GM18519 (cell line): Measurements from ENCODE around the gene CLP1.

ENCODE experiments used
- ATAC-seq: cut with Tn5 transposase; IDR thresholded peaks from one replicate; pipeline ENCODE4 v1.9.1; 2021; ENCODE audit warnings: mild to moderate bottlenecking, moderate library complexity; ENCODE audit not compliant: unreplicated experiment, low FRiP score

The CLP1 gene

DNA sequence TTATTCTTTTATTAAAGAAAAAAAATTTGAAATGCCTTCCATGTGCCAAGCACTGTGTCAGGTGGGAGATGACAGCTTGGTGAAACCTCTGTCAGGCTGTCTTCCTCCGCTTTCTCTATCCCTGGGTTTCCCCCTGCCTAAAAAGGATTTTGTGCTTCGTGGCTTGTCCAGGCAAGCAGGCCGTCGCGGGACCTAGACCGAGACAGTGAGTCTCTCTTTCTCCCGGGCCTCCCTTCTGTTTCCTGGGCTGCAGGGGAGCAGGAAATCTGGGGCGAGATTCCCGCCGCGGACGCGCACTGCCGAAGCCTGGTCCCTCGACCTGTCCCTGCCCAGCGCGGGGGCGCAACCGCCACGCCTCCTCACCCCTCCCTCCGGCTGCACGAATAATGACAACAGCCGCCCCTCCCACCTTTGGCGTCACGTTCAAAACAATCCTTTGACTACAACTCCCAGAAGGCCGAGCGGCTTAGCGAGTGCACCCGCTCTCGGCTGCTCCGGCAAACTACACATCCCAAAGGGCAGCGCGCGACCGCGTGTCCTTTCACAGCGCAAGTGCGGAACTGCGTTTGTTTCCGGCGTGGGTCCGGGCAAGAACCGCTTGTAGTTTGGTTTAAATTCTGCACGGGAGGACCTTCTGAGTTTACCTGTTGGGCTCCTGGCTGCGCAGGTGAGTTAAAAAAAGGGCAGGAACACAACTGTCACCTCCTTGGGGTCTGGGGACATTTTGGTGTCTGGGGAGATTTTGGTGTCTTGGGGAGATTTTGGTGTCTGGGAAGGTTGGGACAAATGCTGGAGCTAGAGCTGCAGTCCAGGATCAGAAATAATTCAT lies at the start of gene CLP1:
Gene CLP1 (plus strand): TSS at position 569 of the 829 bp plus-strand sequence. CDS start 1,715 bp downstream, outside the sequence.
- peak; percentile 99 for ATAC-seq

DNA sequence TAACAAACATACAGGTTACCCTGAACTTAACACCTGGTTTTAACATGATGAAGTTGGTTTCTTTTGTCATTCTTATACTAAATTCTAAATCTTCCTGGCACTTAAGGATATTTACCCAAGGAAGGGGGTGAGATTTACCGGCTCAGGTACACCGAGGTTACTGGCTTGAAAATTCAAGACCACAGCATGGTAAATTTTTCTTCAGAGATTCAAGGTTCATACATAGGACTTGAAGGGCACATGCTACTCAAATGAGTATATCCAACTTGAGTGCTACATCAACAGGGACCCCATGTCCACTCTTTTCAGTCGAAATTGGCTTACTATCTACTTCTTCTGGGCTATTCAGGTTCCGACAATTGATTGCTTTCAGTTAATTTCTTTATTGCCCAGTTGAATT lies 47.4 kb upstream of the CLP1 start:
- ATAC-seq: no peak

DNA sequence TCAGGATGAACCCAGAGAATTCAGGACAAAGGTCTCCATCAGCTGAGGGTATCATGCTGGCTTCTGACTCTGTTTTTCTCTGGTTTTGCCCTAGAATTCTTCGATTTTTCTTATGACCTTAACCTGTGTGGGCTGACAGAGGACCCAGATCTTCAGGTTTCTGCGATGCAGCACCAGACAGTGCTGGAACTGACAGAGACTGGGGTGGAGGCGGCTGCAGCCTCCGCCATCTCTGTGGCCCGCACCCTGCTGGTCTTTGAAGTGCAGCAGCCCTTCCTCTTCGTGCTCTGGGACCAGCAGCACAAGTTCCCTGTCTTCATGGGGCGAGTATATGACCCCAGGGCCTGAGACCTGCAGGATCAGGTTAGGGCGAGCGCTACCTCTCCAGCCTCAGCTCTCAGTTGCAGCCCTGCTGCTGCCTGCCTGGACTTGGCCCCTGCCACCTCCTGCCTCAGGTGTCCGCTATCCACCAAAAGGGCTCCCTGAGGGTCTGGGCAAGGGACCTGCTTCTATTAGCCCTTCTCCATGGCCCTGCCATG lies 43.3 kb upstream of the CLP1 start:
- no peak for ATAC-seq

DNA sequence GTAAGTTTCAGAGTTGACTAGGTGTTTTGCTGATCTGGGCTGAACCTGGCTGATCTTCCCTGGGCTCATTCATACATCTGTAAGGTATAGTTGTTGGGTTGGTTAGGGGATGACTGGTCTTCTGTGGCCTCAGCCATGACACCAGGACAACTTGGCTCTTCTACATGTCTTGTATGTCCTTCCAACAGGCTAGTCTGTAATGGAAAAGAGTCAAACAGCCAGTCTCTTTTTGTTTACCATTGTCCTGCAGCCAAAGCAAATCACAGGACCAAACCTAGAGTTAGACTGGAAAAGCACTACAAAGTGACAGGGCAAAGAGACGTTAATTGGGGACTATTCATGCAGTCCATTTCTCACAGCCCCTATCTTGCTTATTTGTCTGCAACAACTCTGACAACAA lies 42.3 kb upstream of the CLP1 start:
- no peak for ATAC-seq

DNA sequence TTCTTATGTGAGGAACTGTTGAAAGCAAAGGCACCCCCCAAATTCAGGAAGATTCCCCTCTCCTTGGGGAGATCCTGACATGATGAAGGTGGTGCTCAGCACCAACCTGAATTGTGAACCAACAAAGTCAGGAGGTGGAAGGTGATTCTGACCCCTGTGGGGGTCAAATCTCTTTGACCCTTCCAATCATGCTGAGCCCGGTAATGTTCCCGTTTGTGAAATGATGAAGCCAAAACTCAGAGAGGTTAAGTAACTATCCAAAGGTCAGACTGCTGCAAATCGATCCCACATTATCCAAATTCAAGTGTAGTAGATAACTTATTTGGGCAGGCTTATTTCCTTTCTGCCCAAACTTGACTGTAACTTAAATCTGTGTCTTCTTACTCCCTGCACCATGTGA lies 41.0 kb upstream of the CLP1 start:
- ATAC-seq: no peak

DNA sequence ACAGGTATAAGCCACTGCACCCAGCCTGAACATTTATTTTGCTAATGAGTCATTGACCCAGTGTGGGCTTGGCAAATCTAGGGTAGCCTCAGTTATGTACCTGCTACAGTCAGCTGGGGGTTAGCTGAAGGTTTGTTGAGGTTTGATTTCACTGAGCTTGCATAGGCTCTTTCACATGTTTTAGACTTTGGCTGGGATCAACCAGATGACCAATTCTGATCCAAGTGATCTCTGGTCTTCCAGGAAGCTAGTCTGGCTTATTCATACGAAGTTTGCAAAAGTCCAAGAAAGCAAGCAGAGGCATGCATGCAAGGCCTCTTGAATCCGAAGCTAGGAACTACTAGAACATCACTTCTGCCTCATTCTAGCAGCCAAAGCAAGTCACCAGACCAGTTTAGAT lies 39.1 kb upstream of the CLP1 start:
- ATAC-seq: no peak

DNA sequence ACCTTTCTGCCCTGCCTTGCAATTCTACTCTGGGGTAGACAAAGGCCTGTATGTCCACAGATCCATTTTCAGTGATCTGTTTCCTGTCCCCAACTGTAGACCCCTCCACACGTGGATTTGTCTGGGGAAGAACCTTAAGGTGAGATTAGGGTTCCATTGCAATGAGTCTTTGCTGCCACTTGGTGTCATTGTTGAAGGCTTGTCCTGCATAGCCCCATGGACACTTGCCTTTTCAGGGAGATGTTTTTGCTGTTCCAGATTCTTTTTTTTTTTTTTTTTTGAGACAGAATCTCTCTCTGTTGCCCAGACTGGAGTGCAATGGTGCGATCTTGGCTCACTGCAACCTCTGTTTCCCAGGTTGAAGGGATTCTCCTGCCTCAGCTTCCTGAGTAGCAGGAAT lies 38.2 kb upstream of the CLP1 start:
- ATAC-seq: no peak

DNA sequence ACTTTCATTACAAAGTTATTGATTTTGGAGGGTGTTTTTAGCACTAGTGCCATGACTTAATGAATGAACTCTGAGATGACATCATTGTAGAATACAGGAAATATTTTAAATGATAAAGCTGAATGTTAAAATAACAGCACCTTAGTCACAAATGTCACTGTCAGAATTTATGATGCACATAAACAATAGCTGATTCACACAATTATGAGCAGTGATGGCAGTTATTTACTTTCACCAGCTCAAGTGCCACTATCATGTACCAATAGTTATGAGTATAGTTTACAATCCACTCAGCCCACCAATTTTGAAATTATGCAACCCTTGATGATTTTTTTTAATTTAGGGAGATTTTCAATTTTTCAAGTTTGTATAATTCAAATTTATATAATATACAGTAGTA lies 37.1 kb upstream of the CLP1 start:
- ATAC-seq: no peak

DNA sequence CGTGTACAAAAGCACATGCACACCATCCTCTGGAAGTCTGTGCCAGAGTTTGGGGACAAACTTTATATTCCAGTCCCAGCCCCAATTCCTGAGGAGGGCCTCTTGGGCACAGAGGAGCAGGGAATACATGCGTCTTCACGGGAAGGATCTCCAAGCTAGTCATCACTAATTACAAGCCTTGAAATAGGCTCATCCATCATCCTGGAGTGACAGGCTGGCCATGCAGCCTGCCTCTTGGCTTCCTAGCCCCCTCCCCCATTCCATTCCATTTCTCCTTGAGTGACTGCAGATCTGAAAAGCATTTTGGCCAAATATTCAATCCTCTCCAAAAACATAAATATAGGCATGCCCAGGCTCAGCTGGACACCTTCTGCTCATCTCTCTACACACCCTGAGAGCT lies 35.3 kb upstream of the CLP1 start:
- no peak for ATAC-seq

DNA sequence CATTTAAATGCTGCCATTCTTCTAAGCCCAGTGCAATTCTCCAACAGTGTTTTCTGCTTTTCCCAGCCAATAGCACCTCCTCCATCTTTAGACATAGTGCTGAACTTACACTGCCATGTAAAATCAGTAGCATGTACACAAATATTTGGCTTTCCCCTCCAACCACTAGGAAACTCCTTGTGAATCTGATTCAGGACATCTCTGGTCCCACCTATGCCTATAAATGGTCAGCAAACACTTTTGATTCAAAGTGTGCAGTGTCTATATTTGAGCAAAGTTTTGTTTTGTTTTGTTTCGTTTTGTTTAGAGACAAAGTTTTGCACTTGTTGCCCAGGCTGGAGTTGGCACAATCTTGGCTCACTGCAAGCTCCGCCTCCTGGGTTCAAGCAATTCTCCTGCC lies 32.7 kb upstream of the CLP1 start:
- ATAC-seq: no peak

DNA sequence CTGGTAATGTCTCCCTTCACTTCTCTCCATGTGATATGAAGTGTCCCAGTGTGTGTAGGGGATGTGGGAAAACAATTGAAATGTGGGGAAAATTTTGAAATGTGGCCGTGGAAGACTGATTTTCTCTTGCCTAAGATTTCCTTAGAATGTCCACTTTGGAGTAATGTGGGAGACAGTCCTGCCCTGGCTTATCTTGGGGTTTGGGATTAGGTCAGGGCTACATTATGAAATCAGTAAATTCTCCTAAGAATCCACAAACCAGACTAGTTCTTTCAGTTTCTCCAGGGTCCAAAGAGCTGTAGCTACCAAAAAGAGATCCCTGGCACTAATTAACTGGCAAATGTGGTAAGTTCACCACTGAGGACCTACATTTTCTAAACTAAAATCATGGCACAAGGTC lies 30.7 kb upstream of the CLP1 start:
- ATAC-seq: no peak

DNA sequence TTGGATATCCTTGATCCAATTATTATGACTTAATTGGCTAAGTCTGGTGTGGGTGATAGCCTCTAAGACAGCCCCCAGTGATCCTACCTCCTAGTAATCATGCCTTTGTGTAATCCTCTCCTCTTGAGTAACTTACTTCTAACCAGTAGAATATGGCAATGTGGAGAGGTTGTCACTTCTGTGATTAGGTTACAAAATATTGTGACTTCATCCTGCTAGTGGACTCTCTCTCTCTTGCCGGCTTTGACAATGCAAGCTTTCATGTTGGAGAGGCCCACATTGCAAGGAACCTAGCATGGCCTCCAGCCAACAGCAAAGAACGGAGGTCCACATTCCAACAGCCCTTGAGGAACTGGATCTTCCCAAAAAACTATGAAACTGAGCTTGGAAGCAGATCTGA lies 27.4 kb upstream of the CLP1 start:
- no peak for ATAC-seq

DNA sequence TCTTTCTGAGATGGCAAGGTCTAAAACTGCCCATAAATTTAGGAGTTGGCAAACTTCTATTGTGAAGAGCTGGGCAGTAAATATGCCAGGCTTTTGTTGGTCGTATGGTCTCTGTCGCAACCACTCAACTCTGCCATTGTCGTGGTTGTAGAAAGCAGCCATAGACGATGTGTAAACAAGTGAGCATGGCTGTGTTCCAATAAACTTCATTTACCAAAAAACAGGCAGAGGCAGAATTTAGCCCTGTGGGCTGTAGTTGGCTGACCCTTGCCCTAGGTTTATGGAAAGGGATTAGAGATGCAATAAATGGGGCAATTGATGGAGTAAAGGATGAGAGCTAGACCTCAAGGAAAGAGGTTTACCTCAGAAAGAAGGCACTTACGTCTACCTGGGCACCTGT lies 25.4 kb upstream of the CLP1 start:
- ATAC-seq: no peak

DNA sequence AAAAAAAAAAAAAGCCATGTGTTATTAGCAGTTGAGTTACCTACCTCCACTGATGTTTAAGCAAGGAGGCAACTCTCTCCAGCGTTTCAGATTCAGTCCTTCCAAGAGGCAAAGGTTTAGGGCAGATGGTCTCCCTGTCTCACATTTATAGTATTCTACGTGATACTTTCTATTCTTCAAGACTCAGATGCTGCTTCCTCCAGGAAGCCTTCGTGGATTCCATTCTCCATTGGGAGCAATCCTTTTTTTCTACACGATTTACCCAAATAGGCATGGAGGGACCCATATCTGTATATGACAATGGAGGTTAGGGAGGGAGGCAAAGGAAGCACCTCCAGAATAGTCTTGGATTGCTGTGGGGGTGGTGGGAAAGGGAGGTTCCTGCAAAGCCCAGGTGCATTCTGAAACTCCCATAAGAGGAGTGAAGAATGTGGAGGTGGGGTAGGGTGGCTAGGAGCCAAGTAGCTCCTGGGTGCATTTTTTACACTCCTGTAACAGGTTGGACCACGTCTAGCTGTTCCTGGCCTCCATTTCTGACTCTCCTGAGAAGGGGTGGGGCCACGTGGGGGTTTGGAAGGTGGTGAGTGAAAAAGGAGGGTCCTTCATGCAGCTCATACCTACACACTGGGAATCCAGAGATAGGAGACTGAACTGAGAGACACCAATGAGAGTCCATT lies 24.0 kb upstream of the CLP1 start:
- no peak for ATAC-seq

DNA sequence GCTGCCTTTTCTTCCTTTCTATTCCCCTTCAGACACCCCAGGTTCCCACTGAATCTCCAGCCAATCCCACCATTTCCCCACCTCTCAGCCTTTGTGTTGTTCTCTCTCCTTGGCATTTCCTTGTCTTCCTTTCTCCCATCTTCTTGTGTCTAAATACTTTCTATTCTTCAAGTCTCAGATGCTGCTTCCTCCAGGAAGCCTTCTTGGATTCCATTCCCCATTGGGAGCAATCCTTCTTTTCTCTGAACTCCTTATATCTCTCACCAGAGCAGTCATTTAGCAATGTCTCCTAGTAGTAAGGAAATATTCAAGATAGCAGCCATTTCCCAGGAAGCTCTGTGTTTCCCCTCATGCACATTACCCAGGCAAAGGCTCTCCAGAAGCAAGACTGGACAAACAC lies 23.3 kb upstream of the CLP1 start:
- ATAC-seq: no peak

DNA sequence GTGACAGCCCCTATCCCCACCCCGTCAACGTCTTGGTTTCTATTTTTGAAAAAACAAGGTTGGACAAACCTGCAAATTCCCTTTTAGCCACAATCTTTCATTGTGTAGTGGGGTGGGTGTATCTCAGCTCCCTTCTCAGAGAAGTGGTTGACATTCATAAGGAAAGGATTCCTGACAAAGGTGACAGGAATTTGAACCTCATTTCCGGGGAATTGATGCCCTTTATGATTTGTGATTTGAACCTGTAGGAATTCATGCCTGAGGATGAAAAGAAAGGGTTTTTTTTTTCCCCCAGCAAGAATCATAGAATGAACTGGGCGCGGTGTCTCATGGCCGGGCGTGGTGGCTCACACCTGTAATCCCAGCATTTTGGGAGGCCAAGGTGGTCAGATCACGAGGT lies 22.3 kb upstream of the CLP1 start:
- no peak for ATAC-seq

DNA sequence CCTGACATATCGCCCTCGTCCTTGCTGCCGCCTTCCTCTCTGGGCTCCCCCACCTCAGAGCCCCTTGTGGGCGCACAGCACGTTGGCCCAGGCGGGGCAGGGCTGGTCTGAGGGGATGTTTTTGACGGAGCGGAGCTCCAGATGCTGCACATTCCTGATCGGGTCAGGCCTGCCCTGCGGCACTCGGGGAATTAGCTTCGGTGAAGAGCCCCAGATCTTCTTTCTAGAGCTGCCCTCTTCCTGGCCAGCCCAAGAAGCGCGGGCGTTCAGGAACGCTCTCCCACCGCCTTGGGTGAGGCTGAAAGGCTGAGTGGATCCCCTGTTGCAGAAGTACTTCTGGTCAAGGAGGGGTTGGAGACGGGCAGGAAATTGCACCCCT lies 19.9 kb upstream of the CLP1 start:
- ATAC-seq: no peak

DNA sequence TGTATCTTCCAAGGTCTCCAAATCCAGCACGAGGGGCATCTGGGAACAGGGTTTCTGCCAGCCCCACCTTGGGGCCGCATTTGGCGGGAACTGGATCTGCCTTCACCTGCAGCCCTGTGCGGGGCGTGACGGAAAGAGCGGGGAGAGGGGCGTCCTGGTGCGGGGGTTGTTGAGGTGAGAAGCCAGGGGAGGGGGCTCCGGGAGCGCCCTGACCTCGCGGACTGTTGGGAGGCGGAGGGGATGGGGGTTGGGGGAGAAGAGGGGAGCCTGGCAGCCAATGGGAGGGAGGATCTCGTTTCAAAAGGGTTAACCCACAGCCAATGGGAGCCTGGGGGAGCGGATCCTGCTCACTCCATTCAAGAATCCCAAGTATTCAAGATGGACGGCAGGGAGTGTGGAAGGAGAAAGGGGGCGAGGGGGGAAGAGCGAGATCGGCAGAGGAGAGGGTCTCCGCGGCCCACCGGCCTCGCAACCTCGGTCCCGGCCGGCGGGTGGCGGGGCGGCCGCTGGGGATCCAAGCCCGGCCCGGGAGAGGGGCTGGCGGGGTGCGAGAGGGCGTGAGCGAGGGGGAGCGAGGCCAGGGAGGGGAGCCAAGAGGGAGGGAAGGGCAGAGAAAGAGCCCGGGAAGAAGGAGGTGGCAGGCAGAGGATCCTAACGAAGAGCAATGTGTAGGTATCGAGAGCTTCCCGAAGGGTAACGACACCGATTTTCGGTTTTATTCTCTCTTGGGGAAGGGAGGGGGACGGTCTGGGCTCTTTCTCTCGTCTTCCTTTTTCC lies 19.4 kb upstream of the CLP1 start:
- ATAC-seq: no peak

DNA sequence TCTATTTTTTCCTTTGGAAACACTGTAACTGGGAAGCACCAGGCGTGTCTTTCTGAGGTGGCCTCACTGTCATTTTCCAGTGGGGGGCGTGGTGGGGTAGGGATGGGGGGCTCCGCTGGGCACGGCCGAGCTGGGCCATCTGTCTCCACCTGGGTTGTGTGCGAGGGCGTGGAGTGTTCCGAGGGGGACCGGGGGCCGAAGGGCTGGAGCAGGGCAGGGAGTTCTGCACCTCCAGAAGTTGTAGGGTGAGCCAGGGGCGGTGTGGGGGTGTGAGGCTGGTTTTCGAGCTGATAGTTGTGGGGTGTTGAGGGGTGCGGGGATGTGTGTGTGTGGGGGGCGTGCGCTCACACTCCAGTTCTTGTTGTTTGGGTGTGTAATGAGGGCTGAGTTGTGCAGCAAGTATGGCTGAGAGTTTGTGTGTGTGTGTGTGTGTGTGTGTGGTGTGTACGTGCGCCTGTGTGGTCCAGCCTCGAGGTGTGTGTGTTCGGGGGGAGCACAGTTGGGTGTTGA lies 18.7 kb upstream of the CLP1 start:
- no peak for ATAC-seq

DNA sequence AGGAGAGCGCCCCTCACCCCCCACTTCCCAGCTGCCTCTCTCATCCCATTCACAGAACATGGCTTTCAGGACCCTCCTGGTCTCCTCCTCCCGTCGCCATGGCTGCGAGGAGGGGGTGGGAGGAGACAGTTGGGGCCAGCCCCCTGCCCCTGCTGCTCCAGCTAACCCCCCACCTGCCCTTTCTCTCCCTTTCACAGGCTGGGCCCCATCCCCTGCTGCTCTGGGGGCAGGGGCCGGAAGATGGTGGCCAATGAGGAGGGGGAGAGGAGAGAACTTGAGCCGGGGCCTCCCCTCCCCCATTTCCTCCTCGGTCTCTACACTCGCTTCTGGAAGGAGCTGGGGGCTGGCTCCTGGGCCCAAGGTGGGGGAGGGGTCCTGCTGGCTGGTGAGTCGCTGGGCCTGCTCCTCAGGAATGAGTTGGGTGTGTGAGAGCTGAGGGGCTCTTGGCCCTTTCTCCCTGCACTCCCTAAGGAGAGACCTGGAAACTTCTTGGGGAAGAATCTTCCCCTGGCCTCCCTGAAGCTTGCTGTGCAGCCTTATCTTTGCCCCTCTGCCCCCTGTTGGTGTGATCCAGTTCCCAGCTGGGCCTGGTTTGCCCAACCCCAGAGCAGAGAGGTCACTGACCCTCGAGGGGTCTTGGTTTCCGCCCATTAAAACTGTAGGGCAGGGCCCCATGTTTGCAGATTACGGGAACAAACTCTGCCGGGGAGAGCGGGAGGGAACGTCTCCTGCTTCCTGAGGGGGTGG lies 18.1 kb upstream of the CLP1 start:
- no peak for ATAC-seq
